HG03135 (cell line): ENCODE results near the gene OR10J5.
"Not testable (repeated sequence)": the region's sequence is repeated elsewhere in the genome, so short reads cannot be mapped to it uniquely, and the experiment has no call there.

Experiments
- ATAC-seq: cut with Tn5 transposase; IDR thresholded peaks from one replicate; pipeline ENCODE4 v1.9.1; 2021; ENCODE audit warnings: mild to moderate bottlenecking, moderate library complexity; ENCODE audit not compliant: unreplicated experiment

Gene OR10J5, protein sequence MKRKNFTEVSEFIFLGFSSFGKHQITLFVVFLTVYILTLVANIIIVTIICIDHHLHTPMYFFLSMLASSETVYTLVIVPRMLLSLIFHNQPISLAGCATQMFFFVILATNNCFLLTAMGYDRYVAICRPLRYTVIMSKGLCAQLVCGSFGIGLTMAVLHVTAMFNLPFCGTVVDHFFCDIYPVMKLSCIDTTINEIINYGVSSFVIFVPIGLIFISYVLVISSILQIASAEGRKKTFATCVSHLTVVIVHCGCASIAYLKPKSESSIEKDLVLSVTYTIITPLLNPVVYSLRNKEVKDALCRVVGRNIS

DNA sequence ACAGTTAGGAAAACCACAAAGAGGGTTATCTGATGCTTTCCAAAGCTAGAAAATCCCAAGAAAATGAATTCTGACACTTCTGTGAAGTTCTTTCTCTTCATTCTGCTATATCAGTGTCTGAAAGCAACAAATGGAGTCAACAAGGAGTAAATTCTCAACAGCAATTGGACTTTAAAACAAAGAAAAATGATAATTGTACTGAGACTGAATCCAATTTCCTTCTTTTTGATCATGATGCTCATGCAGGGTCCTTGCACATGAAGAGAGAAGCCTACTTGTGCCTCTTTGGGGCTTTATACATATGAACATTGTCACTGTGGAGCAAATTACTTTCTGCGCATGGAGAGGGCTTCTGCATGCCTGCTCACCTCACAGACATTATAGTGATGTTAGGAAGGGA is at the start of gene OR10J5:
Gene OR10J5 (minus strand): TSS at position 101 of the 400 bp plus-strand sequence. CDS start 0 bp downstream, at position 101.
- ATAC-seq, result no peak

DNA sequence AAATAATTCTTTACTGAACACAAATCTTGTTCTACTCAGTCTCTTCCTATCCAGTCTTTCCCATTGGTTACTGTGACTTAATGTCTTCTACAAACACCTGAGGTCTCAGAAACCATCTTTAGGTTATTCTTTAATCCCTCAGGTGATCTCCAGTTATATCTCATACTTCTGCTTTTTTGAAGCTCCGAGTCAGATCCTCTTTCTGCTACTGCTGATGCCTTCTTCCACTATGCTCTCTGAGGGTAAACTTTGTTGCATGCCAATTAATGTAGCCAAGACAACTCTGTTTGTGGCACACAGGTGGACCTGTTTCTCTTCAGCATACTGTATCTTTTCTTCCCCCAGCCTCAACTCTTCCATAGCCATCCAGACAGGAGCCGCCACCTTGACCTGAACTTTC is 48.7 kb upstream of the OR10J5 start:
- ATAC-seq, result no peak

DNA sequence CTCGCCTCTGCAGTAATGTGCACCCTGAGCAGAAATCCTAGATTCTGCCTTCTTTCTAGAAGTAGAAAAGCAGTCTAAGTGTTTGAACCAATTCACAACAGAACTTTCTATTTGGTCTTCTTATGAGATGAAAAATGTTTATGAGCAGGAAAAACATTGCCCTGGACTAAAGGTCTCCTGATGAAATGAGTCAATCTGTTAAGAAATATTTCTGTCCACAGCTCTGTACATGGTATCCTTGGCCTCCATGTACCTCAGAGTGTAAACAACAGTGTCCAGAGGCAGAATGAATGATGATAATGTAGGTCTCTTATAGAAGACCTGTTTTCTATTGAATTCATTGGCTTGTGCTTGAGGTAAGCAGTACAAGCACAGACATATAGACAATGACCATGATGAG is 45.6 kb upstream of the OR10J5 start:
- no peak for ATAC-seq

DNA sequence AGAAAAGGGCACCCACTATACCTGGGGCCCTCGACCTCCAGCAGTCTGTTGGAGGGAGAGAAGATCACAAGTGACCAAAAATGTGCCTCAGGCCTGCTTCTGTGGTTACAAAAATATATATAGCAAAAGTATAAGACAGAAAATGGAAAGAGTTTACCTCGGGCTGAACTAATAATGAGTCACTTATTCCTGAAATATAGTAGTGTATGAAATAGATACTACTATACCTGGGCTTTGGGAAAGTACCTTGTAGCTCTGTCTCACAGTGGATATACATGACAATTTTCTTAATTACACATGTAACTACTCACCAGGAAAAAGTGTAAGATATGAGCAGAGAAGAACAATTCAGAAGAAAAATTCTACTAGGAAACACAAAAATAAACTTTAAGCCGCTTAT is 44.5 kb upstream of the OR10J5 start:
- peak; percentile 58 for ATAC-seq

DNA sequence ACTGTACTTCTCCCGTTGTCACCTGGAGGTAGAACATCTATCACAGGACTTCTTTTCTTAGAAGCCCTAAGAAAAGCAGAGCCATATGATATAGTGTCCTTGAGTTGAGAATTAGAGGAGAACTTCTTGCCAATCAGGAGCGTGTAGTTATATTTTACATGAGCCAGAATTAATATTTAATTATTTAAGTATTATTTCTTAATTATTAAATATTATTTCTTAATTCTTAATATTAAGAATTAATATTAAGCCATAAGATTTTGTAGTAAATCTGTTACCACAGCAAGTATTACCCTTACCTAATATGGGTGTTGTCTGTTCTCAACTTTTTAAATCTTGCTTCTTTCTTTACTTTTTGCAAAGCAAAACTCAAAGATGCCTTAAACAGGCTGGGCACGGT is 41.6 kb upstream of the OR10J5 start:
- no peak for ATAC-seq

DNA sequence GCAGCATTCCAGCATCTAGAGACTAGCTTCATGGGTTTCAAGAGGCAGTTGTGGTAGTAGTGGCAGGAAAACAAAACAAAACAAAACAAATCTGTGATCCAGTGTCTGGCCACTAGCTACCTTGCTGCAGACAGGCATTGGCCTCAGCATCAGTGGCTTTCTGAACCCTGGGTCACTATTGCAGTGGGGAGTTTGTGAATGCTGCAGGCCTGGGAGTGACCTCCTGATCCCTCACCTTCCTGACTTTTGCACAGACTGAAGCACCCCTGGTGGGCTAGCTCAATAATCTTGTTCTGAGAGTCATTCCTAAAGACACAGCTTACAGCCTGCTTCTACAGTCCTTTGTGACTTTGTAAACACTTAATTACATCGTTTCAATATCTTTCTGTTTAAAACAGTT is 26.9 kb upstream of the OR10J5 start:
- ATAC-seq, result no peak

DNA sequence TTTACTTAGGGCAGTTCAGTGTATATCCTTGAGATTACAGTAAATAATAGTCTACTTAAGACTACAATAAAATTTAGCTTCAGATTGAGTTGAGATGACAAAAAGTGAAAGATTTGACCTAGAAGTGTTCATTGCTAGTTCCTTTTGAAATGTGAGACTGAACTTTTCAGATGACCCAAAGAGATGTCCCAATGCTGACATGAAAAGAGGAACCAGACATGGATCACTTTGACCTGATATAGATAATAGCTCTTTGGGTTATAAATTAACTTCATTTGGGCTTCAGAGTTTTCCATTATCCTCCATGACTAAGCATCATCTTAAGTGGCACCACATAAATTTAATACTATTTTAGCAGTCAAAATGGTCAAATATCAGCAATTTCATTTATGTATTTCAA is 25.7 kb upstream of the OR10J5 start:
- ATAC-seq, result no peak

DNA sequence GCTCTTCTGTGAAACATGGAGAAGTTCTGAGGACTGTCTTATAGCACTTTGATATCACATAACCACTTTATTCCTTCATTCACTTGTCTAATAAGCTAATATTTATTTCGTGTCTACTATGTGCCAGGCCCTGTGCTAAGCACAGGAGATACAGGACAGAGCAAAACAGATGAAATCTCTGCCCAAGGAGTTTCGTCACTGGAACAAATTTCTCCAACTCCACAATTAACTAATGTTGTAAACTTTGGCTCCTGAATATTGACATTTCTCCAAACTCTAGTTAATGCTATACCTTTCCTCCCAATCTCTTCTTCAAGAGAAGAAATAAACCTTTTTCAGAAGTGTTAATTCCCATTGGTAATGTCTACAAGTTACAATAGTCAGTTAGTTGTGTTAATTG is 24.8 kb upstream of the OR10J5 start:
- no peak for ATAC-seq

DNA sequence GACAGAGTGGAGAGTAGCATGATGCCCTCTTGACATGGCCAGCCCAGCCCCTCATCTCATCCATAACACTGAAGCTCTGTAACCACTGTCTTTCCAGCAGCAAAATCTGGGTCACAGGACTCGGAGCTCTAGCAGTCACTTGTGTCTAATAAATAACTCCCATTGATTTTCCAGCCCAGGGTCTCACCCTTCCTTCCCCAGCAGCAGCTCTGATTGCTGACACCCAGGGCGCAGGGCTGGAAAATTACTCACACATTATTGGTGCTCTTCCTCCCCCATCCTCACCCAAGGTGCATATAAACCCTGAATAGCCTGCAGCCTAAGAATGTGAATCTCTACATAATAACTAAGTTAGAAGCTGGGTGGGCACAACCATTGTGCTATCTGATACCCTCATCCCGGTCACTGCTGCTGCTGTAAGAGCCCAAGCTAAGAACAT is 21.1 kb upstream of the OR10J5 start:
- ATAC-seq, result no peak

DNA sequence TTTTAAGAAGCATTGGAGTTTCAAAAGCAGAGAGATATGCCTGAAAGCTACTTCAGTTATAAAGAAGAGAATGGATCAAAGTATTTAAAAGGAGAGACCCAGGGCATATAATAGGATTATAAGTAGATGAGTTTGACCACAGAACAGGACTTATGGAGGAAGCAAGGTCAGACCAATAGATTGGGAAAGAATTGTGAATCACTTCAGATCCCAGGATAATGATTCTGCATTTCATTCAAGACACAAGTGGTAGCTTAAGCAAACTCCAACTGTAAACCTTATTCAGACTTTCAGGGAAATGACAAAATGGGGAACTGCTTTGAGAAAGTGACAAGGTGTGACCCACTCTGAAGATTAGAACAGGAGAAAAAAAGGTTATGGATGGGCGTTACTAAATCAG is 18.9 kb upstream of the OR10J5 start:
- ATAC-seq, result no peak

DNA sequence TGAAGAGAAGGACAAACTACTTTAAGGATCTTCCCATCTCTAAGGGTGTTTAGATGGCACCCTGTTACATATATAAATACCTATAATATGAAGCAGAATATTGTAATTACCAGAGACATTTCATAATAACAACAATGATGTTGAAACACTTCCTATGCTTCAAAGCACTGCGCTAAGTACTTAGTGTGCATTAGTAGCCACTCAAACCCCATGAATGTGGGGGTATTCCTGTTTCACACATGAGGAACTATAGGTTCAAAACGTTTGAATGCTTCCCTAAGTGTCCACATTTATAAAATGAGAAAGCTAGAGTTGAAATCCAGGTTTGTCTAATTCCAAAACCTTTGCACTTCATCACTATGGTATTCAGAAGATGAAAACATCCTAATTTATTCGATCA is 18.5 kb upstream of the OR10J5 start:
- no peak for ATAC-seq

DNA sequence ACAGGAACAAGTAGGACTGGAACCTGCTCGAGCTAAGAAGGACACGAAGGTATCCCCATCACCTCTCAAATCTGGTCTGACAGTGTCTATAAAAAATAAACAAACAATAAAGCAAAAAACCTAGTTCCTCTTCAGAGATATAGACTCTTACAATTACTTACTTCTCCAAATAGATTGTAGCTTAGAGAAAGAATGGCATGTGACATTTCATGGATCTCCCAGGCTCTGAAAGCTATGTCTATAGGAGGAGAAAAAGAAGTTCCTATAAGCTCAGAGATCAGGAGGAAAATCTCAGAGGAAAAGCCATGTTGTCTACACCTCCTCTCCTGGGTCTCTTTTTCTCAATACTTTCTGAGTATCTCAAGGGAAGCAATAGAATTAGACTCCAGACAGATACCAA is 12.3 kb upstream of the OR10J5 start:
- ATAC-seq, result no peak

DNA sequence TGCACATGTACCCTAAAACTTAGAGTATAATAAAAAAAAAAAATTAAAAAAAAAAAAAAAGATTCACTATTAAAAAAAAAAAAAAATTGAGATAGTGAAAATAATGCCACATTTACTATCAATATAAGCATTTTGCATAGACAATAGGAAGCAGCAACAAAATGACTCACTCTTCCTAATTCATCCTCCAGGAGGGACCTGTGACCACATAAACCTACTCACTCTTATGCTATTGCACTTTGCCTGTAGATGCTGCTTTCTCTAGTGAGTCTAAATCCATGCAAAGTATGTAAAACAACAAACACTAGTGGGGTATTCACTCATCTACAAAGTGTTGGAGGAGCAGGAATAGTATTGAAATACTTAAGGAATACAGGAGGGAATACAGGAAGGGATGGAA is 2.9 kb downstream of the OR10J5 start:
- ATAC-seq, result no peak

DNA sequence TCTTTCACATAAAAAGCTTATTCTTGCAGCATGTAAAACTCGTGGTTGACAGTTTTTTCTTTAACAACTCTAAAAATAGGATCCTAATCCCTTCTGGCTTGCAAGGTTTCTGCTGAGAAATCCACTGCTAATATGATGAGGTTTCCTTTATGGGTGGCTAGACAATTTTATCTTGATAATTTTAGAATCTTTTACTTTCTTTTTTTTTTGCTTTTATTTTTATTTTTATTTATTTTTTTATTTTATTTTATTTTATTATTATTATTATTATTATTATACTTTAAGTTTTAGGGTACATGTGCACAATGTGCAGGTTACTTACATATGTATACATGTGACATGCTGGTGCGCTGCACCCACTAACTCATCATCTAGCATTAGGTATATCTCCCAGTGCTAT is 11.0 kb downstream of the OR10J5 start:
- ATAC-seq, result not testable (repeated sequence)

DNA sequence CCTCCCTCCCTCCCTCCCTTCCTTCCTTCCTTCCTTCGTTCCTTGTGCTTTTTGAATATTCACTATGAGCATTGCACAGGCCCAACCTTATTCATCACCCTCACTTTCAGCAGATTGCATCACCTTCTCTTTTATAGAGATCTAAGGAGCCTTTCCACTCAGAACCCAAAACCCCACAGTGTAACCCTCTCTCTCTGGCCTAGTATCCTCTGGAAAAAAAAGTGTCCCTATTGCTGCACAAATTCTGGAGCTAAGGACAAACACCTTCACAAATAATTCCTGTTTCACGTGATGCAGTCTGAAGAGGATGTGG is 25.6 kb downstream of the OR10J5 start:
- ATAC-seq, result no peak

DNA sequence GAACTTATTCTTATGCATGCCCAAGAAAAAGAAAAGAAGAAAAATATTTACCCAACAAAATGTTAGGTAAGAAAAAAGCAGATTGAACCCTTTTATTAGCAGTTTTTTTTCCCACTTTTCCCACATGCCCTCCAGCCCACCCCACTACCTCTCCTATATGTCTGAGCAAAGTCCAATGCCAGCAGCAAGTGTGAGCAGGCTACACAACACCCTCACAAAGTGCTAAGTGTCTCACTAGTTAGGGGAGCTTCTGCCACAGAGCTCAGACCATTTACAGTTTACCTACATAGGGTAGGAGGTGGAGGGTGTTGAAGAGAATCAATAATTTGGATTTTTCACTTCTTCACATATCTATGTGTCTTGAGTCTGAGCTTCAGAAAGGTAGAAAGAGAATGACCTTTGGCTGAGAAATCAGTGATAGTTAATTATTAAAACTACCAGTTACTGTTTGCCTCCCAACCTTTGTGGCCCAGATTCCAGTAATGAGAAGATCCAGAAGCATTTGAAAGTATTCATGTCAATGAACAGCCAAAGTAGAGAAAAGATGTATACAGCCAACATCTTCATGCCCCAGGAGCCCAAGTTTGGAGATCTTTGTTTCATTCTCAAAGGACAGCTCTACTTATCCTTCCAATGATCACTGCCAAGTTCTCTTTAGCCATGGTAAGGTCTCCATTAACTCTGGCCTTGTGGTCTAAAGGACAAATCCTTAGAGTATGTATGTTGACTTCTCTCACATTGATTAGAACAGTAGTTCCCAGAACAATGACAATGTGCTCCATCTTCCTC is 26.2 kb downstream of the OR10J5 start:
- ATAC-seq, result no peak

DNA sequence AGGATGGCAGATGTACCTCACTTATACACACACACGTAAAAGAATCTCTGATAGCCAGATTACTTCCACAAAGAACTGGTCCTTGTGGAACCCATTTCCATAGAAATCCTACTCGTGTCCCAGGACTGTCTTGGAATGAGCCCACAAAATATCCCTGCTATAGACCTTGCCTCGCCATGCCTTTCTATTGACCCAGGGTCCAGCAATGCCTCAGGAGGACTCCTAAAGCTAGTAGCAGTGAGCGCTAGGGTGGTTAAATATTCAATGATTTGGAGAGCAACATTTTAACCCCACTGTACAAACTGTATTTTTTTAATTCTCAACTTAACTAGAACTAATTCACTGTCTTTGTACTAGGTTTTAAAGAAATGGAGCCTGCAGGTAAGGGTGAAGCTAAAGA is 26.9 kb downstream of the OR10J5 start:
- no peak for ATAC-seq

DNA sequence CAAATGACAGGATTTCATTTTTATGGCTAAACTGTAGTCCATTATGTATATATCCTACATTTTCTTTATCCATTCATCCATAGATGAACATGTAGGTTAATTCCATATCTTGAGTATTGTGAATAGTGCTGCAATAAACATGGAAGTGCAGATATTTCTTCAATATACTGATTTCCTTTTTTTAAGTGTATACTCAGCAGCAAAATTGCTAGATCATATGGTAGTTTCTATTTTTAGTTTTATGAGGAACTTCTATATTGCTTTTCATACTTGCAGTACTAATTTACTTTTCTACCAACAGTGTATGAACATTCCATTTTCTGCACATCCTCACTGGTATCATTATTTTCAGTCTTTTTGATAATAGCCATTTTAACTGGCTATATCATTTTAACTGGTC is 30.1 kb downstream of the OR10J5 start:
- no peak for ATAC-seq

DNA sequence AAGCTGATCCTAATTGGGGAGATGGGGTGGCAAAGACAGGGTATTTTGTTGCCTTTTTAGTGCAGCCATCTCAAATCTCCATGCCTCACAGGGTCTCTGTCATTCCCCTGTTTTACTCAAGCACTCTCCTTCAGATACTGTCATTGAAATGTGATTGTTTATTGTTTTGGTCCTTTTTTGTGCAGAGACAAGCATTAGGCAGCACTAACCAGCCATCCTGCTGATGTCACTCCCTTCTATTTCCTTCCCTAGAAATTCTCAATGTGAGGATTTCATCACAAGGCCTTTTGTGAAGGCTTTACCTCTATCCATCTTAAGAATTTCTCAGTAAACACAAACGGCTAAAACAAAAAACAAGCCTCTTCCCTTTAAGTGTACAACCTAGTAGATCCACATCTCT is 34.7 kb downstream of the OR10J5 start:
- no peak for ATAC-seq

DNA sequence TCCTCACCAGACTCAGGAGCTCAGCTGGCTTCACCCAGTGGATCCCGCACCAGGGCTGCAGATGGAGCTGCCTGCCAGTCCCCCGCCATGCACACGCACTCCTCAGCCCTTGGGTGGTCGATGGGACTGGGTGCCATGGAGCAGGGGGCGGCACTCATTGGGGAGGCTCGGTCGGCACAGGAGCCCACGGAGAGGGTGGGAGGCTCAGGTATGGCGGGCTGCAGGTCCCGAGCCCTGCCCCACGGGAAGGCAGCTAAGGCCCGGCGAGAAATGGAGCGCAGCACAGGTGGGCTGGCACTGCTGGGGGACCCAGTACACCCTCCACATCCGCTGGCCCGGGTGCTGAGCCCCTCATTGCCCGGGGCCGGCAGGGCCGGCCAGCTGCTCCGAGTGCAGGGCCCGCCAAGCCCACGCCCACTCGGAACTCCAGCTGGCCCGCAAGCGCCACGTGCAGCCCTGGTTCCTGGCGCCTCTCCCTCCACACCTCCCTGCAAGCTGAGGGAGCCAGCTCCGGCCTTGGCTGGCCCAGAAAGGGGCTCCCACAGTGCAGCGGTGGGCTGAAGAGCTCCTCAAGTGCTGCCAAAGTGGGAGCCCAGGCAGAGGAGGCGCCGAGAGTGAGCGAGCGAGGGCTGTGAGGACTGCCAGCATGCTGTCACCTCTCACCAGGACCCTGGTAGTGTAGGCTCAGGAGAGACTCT is 41.1 kb downstream of the OR10J5 start:
- not testable (repeated sequence) for ATAC-seq

DNA sequence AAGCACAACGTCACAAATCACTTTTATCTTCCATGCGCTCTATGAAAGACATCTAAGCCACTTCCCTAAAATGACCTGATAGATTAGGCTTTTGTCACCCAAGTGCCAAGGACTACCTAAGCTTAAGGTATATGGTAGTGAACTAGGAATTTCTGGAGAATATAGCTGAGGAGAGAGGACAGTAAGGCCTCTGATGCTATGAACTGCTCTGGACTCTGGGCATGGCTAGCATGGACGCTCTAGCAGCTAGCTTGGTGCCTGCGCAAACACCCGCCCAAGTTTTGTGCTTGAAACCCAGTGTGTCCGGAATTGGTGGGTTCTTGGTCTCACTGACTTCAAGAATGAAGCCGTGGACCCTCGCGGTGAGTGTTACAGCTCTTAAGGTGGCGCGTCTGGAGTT is 42.5 kb downstream of the OR10J5 start:
- no peak for ATAC-seq
